PFSK-1 (cell line): ENCODE measurements around the gene OTULINL. TPM values are rescaled to one million over a fixed set of nuclear protein-coding genes. Genes with fewer than 3 reads are reported as not detected.

Source experiments
- FOXP2 ChIP-seq: optimal IDR thresholded peaks from 2 replicates; pipeline ENCODE3; 2011; ENCODE audit warnings: borderline replicate concordance, control low read depth, inconsistent platforms; ENCODE audit not compliant: insufficient read depth; ENCODE audit errors: extremely low read length, extremely low read depth
- POLR2AphosphoS5 ChIP-seq: IDR thresholded peaks from 2 replicates; pipeline ENCODE4 v1.6.1; 2012; ENCODE audit warnings: low read depth, mild to moderate bottlenecking, control low read depth, low read length, moderate library complexity
- REST ChIP-seq, 2 experiments: IDR thresholded peaks; 2 replicates each; pipeline versions ENCODE4 v1.6.1 to v1.8.0; 2011 to 2012; ENCODE audit warnings: low read depth in 2 of 2, low read length in 2 of 2, control low read depth in 1 of 2, inconsistent platforms in 1 of 2, mild to moderate bottlenecking in 1 of 2, moderate library complexity in 1 of 2; ENCODE audit not compliant: insufficient read depth in 1 of 2
- SIN3A ChIP-seq: IDR thresholded peaks from 2 replicates; pipeline ENCODE4 v1.6.1; 2012; ENCODE audit warnings: mild to moderate bottlenecking, low read length, moderate library complexity, borderline replicate concordance; ENCODE audit not compliant: insufficient read depth
- TAF1 ChIP-seq: IDR thresholded peaks from 2 replicates; pipeline ENCODE4 v1.6.1; 2012; ENCODE audit warnings: low read length, control low read depth, borderline replicate concordance; ENCODE audit not compliant: insufficient read depth
- polyA plus RNA-seq: library from polyadenylated mRNA; unstranded; fragments of >200 nt; gene quantifications from one replicate; pipeline ENCODE4 v1.2.1, GENCODE V29; 2012; ENCODE audit warnings: low read depth, missing spikeins; ENCODE audit not compliant: insufficient read length

Gene OTULINL
- 0.08 TPM for polyA plus RNA-seq

GRCh38 chr5:14581106-14581890, at the start of gene OTULINL:
Gene OTULINL (plus strand): TSS chr5:14581792. CDS start chr5:14581895, 103 bp downstream.
- TF ChIP-seq SIN3A (no peak), POLR2AphosphoS5 (no peak), REST (IDR thresholded peaks at IDR 0.05; ENCODE audit: insufficient read depth in 1 of 2, low read depth in 2 of 2, low read length in 2 of 2) (no peak), FOXP2 (peak; percentile 32)

- TF ChIP-seq SIN3A: no peak
Observed at GRCh38 chr5:14532180-14532579, 49.4 kb upstream of the OTULINL start.

- TF ChIP-seq SIN3A: no peak
- TF ChIP-seq FOXP2: no peak
- TF ChIP-seq TAF1: no peak
- no peak for TF ChIP-seq REST (IDR thresholded peaks at IDR 0.05; ENCODE audit: insufficient read depth in 1 of 2, low read depth in 2 of 2, low read length in 2 of 2)
- TF ChIP-seq POLR2AphosphoS5: no peak
Observed at GRCh38 chr5:14534773-14535172, 46.8 kb upstream of the OTULINL start.

- TF ChIP-seq FOXP2 (no peak), POLR2AphosphoS5 (no peak), REST (IDR thresholded peaks at IDR 0.05; ENCODE audit: insufficient read depth in 1 of 2, low read depth in 2 of 2, low read length in 2 of 2) (no peak), SIN3A (no peak), TAF1 (no peak)
Observed at GRCh38 chr5:14545308-14545707, 36.3 kb upstream of the OTULINL start.

- TF ChIP-seq FOXP2: no peak
- no peak for TF ChIP-seq REST (IDR thresholded peaks at IDR 0.05; ENCODE audit: insufficient read depth in 1 of 2, low read depth in 2 of 2, low read length in 2 of 2)
- TF ChIP-seq SIN3A: no peak
- TF ChIP-seq TAF1: no peak
- TF ChIP-seq POLR2AphosphoS5: no peak
Observed at GRCh38 chr5:14545862-14546261, 35.7 kb upstream of the OTULINL start.
